ENCODE measurements around the gene C16orf82.
"Not testable (repeated sequence)": the region's sequence is repeated elsewhere in the genome, so short reads cannot be mapped to it uniquely, and the experiment has no call there.

Gene C16orf82

DNA sequence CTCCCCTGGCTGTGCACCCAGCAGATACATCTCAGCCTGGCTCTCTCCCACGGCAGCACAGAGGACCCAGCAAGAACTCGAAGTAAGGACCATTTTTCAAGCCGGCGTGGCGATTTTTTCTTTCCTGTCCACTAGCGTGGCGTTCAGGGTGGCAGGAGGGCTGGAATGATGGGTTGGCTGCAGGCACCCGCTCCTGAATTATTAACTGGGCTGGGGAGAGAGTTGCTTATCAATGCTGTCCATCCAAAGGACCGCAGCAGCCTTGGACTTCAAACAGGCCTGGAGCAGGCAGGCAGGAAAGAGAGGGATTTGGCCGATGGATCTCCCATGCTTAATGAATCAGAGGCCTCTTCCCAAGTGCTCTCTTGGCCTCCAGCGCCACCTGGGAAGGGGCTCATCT, 7.0 kb downstream of the C16orf82 start:
- no peaks in the 10 kb centered on the region for H3K36me3 ChIP-seq
- peak in 1 of 2 donors; percentile 29 for DNase-seq
- TF ChIP-seq, protein P1, sequence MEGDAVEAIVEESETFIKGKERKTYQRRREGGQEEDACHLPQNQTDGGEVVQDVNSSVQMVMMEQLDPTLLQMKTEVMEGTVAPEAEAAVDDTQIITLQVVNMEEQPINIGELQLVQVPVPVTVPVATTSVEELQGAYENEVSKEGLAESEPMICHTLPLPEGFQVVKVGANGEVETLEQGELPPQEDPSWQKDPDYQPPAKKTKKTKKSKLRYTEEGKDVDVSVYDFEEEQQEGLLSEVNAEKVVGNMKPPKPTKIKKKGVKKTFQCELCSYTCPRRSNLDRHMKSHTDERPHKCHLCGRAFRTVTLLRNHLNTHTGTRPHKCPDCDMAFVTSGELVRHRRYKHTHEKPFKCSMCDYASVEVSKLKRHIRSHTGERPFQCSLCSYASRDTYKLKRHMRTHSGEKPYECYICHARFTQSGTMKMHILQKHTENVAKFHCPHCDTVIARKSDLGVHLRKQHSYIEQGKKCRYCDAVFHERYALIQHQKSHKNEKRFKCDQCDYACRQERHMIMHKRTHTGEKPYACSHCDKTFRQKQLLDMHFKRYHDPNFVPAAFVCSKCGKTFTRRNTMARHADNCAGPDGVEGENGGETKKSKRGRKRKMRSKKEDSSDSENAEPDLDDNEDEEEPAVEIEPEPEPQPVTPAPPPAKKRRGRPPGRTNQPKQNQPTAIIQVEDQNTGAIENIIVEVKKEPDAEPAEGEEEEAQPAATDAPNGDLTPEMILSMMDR (IDR thresholded peaks at IDR 0.05) = no peak
- peaks cover 0 to 4% of the 10 kb centered on the region in 2 donors for H3K27me3 ChIP-seq
- H3K9me3 ChIP-seq = peaks cover 0 to 4% (median 0%) of the 10 kb centered on the region in 3 donors
- no peak overlapping the region for H3K4me3 ChIP-seq
- H3K4me1 ChIP-seq = no peaks in the 10 kb centered on the region
- intact Hi-C loops (cut with DNase I; ENCODE audit: low total_unique reads) = no loop called here
- no peak overlapping the region for H3K27ac ChIP-seq

- H3K27ac ChIP-seq = no peak overlapping the region
- DNase-seq = peak in 1 of 2 donors; percentile 1
- intact Hi-C loops (cut with DNase I; ENCODE audit: low total_unique reads) = no loop called here
- peaks cover 0 to 36% of the 10 kb centered on the region in 2 donors for H3K27me3 ChIP-seq
- H3K36me3 ChIP-seq = no peaks in the 10 kb centered on the region
- TF ChIP-seq, protein P1 (IDR thresholded peaks at IDR 0.05) = peak in 1 of 2 experiments; percentile 14
- no peak overlapping the region for H3K4me3 ChIP-seq
- no peaks in the 10 kb centered on the region for H3K9me3 ChIP-seq
- H3K4me1 ChIP-seq = no peaks in the 10 kb centered on the region
Measured at GRCh38 chr16:27080895-27081294, 14.2 kb downstream of the C16orf82 start.

DNA sequence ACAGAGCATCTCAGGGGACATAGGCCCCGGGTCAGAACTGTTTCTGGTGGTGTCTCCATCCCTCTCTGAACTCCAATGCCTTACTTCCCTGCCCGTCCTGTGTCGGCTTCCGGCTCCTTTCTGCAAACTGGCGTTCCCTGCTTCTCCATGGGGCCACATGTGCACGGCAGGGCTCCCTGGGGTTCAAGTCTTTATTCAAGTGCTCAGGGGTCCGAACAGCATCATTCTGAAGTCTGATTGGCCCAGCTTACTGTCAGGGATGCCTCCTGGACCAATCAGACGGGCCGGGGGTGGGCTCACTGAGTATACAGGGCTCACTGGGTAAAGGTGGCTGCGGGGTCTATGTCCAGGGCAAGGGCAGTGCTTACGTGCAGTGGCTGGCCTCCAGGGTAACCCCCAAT, 17.1 kb downstream of the C16orf82 start:
- no peaks in the 10 kb centered on the region for H3K9me3 ChIP-seq
- H3K27ac ChIP-seq = no peak overlapping the region
- H3K4me1 ChIP-seq = no peaks in the 10 kb centered on the region
- TF ChIP-seq, protein P1 (IDR thresholded peaks at IDR 0.05) = no peak
- no peaks in the 10 kb centered on the region for H3K36me3 ChIP-seq
- peaks cover 0 to 34% of the 10 kb centered on the region in 2 donors for H3K27me3 ChIP-seq
- intact Hi-C loops (cut with DNase I; ENCODE audit: low total_unique reads) = no loop called here
- peak in 1 of 2 donors; percentile 58 for DNase-seq
- no peak overlapping the region for H3K4me3 ChIP-seq

GRCh38 chr16:27084307-27085028, 17.7 kb downstream of the C16orf82 start:
- Histone ChIP-seq H3K36me3 (no peaks in the 10 kb centered on the region), H3K9me3 (no peaks in the 10 kb centered on the region), H3K27ac (no peak overlapping the region), H3K4me1 (no peaks in the 10 kb centered on the region), H3K27me3 (peaks cover 0 to 32% of the 10 kb centered on the region in 2 donors), H3K4me3 (no peak overlapping the region)
- no peak for DNase-seq
- intact Hi-C loops (cut with DNase I; ENCODE audit: low total_unique reads) = no loop called here
- TF ChIP-seq, protein P1 (IDR thresholded peaks at IDR 0.05) = no peak

DNA sequence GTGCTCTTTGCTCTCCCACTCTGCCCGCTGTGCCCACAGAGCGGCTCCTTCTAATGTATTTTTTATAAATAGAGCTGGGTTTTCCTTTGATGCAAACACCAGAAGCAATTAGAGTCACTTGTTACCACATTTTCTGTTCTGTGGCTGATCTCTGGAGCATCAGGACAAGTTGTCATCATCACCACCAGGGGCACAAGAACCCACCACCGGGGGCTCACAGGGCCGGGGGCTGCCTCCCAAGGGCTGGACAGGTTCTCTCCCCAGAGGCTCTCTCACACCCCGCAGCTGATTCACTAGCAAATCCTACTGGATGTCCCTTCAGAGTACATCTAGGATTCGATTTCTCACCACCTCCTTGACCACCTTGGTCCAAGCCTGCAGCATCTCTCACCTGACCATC, 18.5 kb downstream of the C16orf82 start:
- H3K27me3 ChIP-seq = peaks cover 0 to 32% of the 10 kb centered on the region in 2 donors
- H3K4me3 ChIP-seq = no peak overlapping the region
- H3K4me1 ChIP-seq = no peaks in the 10 kb centered on the region
- intact Hi-C loops (cut with DNase I; ENCODE audit: low total_unique reads) = no loop called here
- TF ChIP-seq, protein P1 (IDR thresholded peaks at IDR 0.05) = no peak
- H3K36me3 ChIP-seq = no peaks in the 10 kb centered on the region
- DNase-seq = peak in 1 of 2 donors; percentile 48
- no peak overlapping the region for H3K27ac ChIP-seq
- H3K9me3 ChIP-seq = no peaks in the 10 kb centered on the region

DNA sequence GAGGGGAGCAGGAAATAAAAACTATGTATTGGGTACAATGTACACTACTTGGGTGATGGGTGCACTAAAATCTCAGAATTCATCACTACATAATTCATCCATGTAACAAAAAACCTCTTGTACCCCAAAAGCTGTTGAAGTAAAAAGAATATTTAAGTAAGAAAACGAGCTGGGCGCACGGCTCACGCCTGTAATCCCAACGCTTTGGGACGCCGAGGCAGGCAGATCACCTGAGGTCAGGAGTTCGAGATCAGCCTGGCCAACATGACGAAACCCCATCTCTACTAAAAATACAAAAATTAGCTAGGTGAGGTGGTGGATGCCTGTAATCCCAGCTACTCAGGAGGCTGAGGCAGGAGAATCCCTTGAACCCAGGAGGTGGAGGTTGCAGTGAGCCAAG, 19.3 kb downstream of the C16orf82 start:
- H3K4me1 ChIP-seq; H3K9me3 ChIP-seq; H3K36me3 ChIP-seq; H3K27ac ChIP-seq; H3K4me3 ChIP-seq; intact Hi-C loops (cut with DNase I; ENCODE audit: low total_unique reads): not testable (repeated sequence)
- H3K27me3 ChIP-seq = peaks cover 0 to 28% of the 10 kb centered on the region in 2 donors
- peak in 1 of 2 donors; percentile 20 for DNase-seq

All from tibial artery (tissue), 4 donors.